Mesendoderm (in vitro differentiated cells): ENCODE data around the gene THADA.

Source experiments
- DNase-seq: peaks from one replicate; pipeline ENCODE4 v3.0.0; 2013
- H2AK5ac ChIP-seq: 2 replicates; pipeline ENCODE4 v1.6.1; 2013; ENCODE audit warnings: low read length, inconsistent platforms
- H2BK120ac ChIP-seq: 2 replicates; pipeline ENCODE4 v1.6.1; 2013; ENCODE audit warnings: low read depth, mild to moderate bottlenecking, low read length, moderate library complexity, mixed read lengths
- H2BK15ac ChIP-seq: replicated peaks from 2 replicates; pipeline ENCODE4 v1.6.1; 2013; ENCODE audit warnings: low read depth, mild to moderate bottlenecking, moderate library complexity
- H2BK5ac ChIP-seq: 2 replicates; pipeline ENCODE4 v1.6.1; 2013; ENCODE audit warnings: low read length, inconsistent platforms
- H3K18ac ChIP-seq: 2 replicates; pipeline ENCODE4 v1.6.1; 2013; ENCODE audit warnings: mild to moderate bottlenecking, low read length, mixed read lengths
- H3K23ac ChIP-seq: one replicate; pipeline ENCODE4 v1.6.1; 2013; ENCODE audit warnings: low read length
- H3K27ac ChIP-seq: 2 replicates; pipeline ENCODE4 v1.5.1; 2013; ENCODE audit warnings: low read depth, mild to moderate bottlenecking, inconsistent platforms, low read length, moderate library complexity
- H3K27me3 ChIP-seq: 2 replicates; pipeline ENCODE4 v1.6.1; 2013; ENCODE audit warnings: low read length, control low read depth, mild to moderate bottlenecking, inconsistent platforms; ENCODE audit not compliant: insufficient read depth, poor library complexity
- H3K36me3 ChIP-seq: 2 replicates; pipeline ENCODE4 v1.6.1; 2013; ENCODE audit warnings: low read length, inconsistent platforms; ENCODE audit not compliant: control insufficient read depth, insufficient read depth
- H3K4ac ChIP-seq: one replicate; pipeline ENCODE4 v1.6.1; 2013; ENCODE audit warnings: low read depth, mild to moderate bottlenecking, low read length, moderate library complexity
- H3K4me1 ChIP-seq: 2 replicates; pipeline ENCODE4 v1.6.1; 2013; ENCODE audit warnings: low read depth, low read length, inconsistent platforms; ENCODE audit not compliant: control insufficient read depth
- H3K4me2 ChIP-seq: 2 replicates; pipeline ENCODE4 v1.6.1; 2013; ENCODE audit warnings: low read length
- H3K4me3 ChIP-seq: 2 replicates; pipeline ENCODE4 v1.5.1; 2013; ENCODE audit warnings: mild to moderate bottlenecking, low read length
- H3K56ac ChIP-seq: one replicate; pipeline ENCODE4 v1.6.1; 2013; ENCODE audit warnings: low read length
- H3K79me1 ChIP-seq: 2 replicates; pipeline ENCODE4 v1.6.1; 2013; ENCODE audit warnings: low read length, inconsistent platforms
- H3K79me2 ChIP-seq: 2 replicates; pipeline ENCODE4 v1.6.1; 2013; ENCODE audit warnings: mild to moderate bottlenecking, low read length; ENCODE audit not compliant: control insufficient read depth, insufficient read depth
- H3K9ac ChIP-seq: 2 replicates; pipeline ENCODE4 v1.6.1; 2013; ENCODE audit warnings: low read length, inconsistent platforms
- H4K5ac ChIP-seq: one replicate; pipeline ENCODE4 v1.6.1; 2013; ENCODE audit warnings: low read length
- H4K8ac ChIP-seq: one replicate; pipeline ENCODE4 v1.6.1; 2013; ENCODE audit warnings: low read depth, mild to moderate bottlenecking, control low read depth, low read length, moderate library complexity
- WGBS: extraction: QIAGEN DNeasy Blood & Tissue Kit; methylation state at CpG from one replicate; pipeline ENCODE4 v1.1.7; 2013; ENCODE audit warnings: low lambda C conversion rate, missing lambda C conversion rate; ENCODE audit not compliant: insufficient coverage; ENCODE audit errors: extremely low coverage; 5-methylcytosine and 5-hydroxymethylcytosine counted together

Gene THADA

DNA sequence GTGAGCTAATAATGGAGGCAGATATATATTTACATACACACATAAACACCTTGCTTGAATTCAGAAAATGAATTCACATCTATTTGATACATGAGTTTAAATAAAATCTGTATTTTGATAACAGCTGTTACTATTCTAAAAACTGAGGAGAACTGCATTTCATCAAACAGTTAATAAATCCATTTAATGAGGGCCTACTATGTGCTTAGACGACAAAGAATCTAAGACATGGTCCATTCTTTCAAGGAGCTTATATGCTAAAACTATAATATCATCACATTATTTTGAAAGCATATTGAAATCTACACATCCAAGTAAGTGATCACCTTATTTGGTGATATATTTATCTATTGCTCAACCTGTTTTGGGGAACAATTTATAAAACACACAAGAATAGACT lies 278.6 kb downstream of the THADA start:
- Histone ChIP-seq H3K56ac (no peak overlapping the region), H3K9ac (no peak overlapping the region), H3K27ac (no peak overlapping the region), H2AK5ac (no peak overlapping the region), H4K5ac (no peak overlapping the region), H3K4me2 (no peak overlapping the region), H3K36me3 (no peaks in the 10 kb centered on the region), H3K23ac (no peak overlapping the region), H3K4me1 (no peaks in the 10 kb centered on the region), H3K4ac (no peak overlapping the region), H3K18ac (no peak overlapping the region), H3K27me3 (no peaks in the 10 kb centered on the region), H4K8ac (no peak overlapping the region), H2BK15ac (no peak overlapping the region), H3K79me2 (no peaks in the 10 kb centered on the region), H2BK5ac (no peak overlapping the region), H3K4me3 (no peak overlapping the region), H2BK120ac (no peak overlapping the region), H3K79me1 (no peaks in the 10 kb centered on the region)
- DNase-seq: no peak
- WGBS: no CpG with 5 or more reads among the region's 1 CpG

DNA sequence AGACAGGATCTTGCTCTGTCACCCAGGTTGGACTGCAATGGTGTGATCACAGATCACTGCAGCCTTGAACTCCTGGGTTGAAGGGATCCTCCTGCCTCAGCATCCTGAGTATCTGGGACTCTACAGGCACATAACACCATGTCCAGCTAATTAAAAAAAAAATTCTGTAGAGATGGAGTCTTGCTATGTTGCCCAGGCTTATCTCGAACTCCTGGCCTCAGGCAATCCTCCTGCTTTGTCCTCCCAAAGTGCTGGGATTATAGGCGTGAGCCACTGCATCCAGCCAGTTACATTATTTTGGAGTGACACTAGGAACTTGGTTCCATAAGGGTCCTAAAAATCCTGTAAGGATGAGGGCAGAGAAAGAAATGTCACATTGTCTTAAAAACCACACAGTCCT lies 280.4 kb downstream of the THADA start:
- Histone ChIP-seq H2BK120ac (no peak overlapping the region), H3K79me2 (no peaks in the 10 kb centered on the region), H3K4ac (no peak overlapping the region), H2BK15ac (no peak overlapping the region), H3K4me2 (no peak overlapping the region), H4K5ac (no peak overlapping the region), H3K27me3 (no peaks in the 10 kb centered on the region), H3K36me3 (no peaks in the 10 kb centered on the region), H2AK5ac (no peak overlapping the region), H3K18ac (no peak overlapping the region), H3K56ac (no peak overlapping the region), H2BK5ac (no peak overlapping the region), H3K4me1 (no peaks in the 10 kb centered on the region), H3K79me1 (no peaks in the 10 kb centered on the region), H4K8ac (no peak overlapping the region), H3K27ac (no peak overlapping the region), H3K4me3 (no peak overlapping the region), H3K23ac (no peak overlapping the region), H3K9ac (no peak overlapping the region)
- DNase-seq: no peak
- no CpG with 5 or more reads among the region's 2 CpGs for WGBS

DNA sequence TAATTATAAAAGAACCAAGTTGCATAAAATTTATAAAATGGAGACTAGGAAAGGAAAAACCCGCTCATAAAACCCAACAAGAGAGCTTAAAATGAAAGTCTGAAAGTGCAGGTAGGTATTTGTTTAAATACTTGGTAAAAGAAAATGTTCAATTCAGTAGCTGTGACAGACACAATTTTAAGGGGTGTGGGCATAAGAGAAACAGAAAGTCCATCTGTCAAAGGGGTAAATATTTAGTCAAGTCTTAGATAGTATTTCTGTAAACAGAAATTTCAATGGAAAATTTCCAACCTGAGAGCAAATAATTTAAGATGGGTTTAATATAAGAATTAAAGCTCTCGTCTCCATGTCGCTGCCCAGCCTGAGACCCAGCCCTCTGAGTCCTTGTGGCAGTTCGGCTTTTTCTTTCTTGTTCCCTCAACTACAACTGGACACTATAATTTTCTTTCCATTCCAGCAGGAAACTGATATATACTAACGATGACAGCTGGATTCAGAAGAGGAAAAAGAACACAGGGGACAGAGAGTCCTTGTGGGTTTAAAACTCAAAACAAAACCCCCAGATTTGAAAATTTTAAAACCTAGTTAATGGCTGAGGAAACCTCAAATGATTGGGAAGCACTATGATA lies 281.4 kb downstream of the THADA start:
- no CpG with 5 or more reads among the region's 5 CpGs for WGBS
- Histone ChIP-seq H3K27me3 (no peaks in the 10 kb centered on the region), H4K5ac (no peak overlapping the region), H3K4ac (no peak overlapping the region), H2AK5ac (no peak overlapping the region), H2BK5ac (no peak overlapping the region), H2BK120ac (no peak overlapping the region), H3K56ac (no peak overlapping the region), H3K79me1 (no peaks in the 10 kb centered on the region), H3K4me3 (no peak overlapping the region), H3K4me2 (no peak overlapping the region), H3K23ac (no peak overlapping the region), H2BK15ac (no peak overlapping the region), H3K27ac (no peak overlapping the region), H3K9ac (no peak overlapping the region), H4K8ac (no peak overlapping the region), H3K18ac (no peak overlapping the region), H3K4me1 (no peaks in the 10 kb centered on the region), H3K79me2 (no peaks in the 10 kb centered on the region), H3K36me3 (no peaks in the 10 kb centered on the region)
- DNase-seq: no peak

DNA sequence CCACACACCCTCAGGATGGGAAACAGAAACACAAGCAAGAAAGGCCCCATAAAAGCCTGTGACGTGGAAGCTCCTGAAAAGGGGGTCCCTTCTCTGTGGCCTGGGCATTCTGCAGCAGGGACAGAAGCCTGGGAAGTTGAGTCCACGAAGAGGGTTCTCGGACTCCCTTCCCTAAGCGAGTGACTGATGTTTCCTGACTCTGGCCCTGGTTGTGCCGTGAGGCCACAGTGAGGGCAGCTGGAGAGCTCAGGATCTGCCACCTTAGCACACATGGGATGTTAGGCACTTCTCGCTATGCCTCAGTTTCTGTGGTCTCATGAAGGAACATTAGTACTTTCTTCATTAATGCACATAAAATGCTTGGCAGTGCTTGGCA lies 282.2 kb downstream of the THADA start:
- Histone ChIP-seq H3K4me2 (no peak overlapping the region), H3K18ac (no peak overlapping the region), H3K4me1 (no peaks in the 10 kb centered on the region), H3K56ac (no peak overlapping the region), H3K79me1 (no peaks in the 10 kb centered on the region), H2AK5ac (no peak overlapping the region), H4K8ac (no peak overlapping the region), H2BK5ac (no peak overlapping the region), H3K4ac (no peak overlapping the region), H2BK15ac (no peak overlapping the region), H3K9ac (no peak overlapping the region), H4K5ac (no peak overlapping the region), H3K4me3 (no peak overlapping the region), H3K23ac (no peak overlapping the region), H3K27me3 (no peaks in the 10 kb centered on the region), H3K79me2 (no peaks in the 10 kb centered on the region), H3K27ac (no peak overlapping the region), H3K36me3 (no peaks in the 10 kb centered on the region), H2BK120ac (peak overlapping the region; percentile 82)
- WGBS: no CpG with 5 or more reads among the region's 6 CpGs
- DNase-seq: no peak

DNA sequence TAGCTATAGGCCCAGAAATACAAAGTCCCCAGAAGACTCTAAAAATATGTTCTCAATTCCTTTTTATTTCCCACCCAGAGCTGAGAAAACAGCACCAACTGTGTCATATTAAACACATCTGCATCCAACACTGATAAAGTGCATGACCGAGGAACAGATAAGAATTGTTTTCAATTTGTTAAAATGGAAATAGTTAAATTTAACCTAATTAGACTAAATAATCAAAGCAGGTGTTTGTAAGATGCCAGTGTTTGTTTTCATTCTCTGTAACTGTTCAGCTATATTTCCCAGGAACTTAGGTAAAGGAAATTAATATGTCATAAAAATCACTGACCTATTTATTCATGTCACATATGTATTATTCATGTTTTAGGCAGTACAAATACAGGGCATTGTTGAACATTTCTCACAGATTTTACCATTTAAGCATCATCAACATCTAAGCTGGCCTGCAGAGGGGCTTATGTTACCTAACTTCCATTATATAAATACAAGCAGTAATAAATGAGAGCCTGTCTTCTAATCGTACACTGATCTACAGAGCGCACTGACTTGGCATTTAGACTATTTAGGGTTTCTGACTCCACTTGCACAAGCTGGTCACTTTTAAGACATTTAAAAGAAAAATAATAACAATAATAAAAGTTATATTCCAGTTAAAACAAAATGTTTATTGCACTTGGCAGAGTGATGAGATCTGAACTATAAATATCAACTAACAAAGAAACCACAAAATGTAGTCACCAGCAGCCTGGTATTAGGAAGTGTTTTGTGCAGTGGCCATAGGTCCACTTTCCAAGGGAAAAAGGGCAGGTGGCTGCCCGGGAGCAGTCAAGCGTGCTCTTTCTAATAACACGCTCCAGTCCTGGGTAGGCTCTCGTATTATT lies 282.8 kb downstream of the THADA start:
- H3K4me3 ChIP-seq: no peak overlapping the region
- no peaks in the 10 kb centered on the region for H3K79me2 ChIP-seq
- H3K27ac ChIP-seq: no peak overlapping the region
- no peak overlapping the region for H2AK5ac ChIP-seq
- H2BK15ac ChIP-seq: no peak overlapping the region
- H3K56ac ChIP-seq: no peak overlapping the region
- no CpG with 5 or more reads among the region's 7 CpGs for WGBS
- no peak overlapping the region for H3K9ac ChIP-seq
- no peaks in the 10 kb centered on the region for H3K36me3 ChIP-seq
- no peak overlapping the region for H3K23ac ChIP-seq
- H3K4me1 ChIP-seq: no peaks in the 10 kb centered on the region
- H2BK120ac ChIP-seq: peak overlapping the region; percentile 82
- no peaks in the 10 kb centered on the region for H3K79me1 ChIP-seq
- H2BK5ac ChIP-seq: no peak overlapping the region
- no peak overlapping the region for H4K8ac ChIP-seq
- no peak overlapping the region for H3K4ac ChIP-seq
- H3K18ac ChIP-seq: no peak overlapping the region
- DNase-seq: no peak
- no peaks in the 10 kb centered on the region for H3K27me3 ChIP-seq
- H4K5ac ChIP-seq: no peak overlapping the region
- H3K4me2 ChIP-seq: no peak overlapping the region
